SHP77 (cell line): ENCODE results near the gene ALG5.

Experiments
- DNase-seq, 2 experiments: peaks; one replicate each; lab custom pipeline; 2025; lab: John Stamatoyannopoulos, UW

The ALG5 gene

DNA sequence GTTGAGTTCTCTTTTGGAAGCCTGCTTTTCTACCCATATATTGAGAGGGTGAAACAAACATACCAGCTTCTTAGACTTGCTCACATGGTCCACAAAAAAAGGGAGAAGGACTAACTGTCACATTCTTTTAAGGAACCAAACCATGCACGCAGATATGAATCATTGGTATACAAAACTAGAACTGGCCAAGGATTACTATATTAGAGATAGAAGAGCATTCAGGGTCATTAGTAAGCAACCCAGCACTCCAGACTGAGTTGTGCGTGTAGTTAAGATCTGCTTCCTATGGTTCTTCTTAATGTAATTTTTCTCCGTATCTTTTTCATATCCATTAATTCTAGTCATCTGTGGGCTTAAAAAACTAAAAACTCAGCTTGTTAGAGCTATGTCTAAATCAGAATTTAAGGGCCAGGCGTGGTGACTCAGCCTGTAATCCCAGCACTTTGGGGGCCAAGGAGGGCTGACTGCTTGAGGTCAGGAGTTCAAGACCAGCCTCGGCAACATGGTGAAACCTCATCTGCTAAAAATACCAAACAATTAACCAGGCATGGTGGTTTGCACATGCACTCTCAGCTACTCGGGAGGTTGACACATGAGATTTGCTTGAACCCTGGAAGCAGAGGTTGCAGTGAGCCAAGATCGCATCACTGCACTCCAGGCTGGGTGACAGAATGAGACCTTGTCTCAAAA lies 19.6 kb downstream of the ALG5 start:
- no peak for DNase-seq

DNA sequence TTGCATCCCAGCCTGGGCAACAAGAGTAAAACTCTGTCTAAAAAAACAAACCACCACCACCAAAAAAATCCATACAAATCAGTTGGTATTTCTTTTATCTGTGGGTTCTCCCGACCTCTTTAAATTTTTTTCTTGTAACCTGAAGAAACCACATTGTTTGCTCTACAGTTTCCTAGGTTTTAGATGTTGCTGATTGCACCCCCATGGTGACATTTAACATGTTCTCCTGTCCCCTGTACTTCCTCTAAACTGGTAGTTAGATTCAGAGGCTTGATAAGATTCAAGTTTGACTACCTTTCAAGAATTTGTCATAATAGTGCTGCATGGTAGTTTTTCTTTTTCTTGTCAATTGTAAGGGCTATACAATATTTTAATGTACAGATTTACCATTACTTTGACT lies 24.0 kb downstream of the ALG5 start:
- DNase-seq = no peak

DNA sequence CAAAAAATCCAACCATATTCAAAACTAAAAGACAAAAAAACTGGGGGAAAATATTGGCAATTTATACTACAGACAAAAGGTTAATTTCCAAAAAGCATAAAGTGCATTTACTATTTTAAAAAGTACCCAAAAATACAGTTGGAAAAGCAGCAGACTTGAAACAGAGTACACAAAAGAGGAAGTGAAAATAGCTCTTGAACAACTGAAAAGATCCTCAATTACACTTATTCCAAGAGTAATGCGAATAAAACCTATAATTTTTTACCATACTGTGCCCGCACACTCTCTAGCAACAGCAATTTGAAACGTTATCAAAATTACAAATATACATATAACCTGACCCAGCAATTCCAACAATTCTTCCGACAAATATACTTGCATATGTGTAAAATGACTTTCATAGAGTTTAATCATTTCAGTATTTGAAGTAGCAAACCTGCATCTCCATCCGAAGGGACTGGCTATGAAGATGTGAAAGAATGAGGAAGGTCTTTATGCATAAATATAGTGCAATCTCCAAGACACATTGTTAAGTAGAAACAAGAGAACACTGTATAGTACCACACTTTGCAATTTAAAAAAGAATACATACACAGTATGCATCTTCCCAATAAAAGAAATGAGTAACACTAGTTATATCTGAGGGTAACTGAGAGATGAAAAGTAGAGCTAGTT lies 25.4 kb downstream of the ALG5 start:
- DNase-seq = no peak

DNA sequence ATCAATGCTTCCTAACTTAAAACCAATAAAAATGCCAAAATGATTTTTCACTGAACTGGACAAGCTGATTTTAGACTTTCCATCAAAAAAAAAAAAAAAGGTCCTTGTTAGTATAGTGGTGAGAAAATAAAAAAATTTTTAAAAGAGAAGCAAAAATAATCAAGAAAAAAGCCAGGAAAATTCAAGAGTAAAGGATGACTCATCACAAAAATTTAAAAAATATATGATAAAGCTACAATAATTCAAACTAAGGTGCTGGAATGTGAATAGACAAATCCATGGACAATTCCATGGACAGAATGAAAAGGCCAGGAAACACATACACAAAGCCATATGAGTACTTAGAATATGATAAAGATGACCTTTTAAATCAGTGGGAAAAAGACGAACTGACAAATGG lies 26.1 kb downstream of the ALG5 start:
- DNase-seq = no peak

DNA sequence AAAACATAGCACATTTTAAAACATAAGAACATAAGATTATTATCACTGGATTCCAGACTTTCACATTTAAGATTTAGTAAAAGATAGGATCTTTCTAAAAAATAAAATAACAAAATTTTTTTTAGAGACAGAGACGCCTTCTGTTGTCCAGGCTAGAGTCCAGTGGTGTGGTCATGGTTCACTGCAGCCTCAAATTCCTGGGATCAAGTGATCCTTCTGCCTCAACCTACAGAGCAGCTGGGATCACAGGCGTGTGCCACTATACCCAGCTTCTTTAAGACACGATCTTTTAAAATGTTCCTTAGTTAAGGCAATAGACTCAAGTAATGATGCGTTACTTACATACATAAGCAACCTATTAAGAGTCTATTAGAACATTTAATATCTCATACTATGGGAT lies 32.7 kb downstream of the ALG5 start:
- DNase-seq = no peak

- DNase-seq = no peak
Measured at GRCh38 chr13:36965767-36966166, 33.4 kb downstream of the ALG5 start.

GRCh38 chr13:36959456-36960116 lies 39.6 kb downstream of the ALG5 start:
- DNase-seq = no peak

GRCh38 chr13:36954542-36954941 lies 44.6 kb downstream of the ALG5 start:
- DNase-seq = no peak

GRCh38 chr13:36950920-36951319 lies 48.2 kb downstream of the ALG5 start:
- DNase-seq = no peak

GRCh38 chr13:36950330-36950729 lies 48.8 kb downstream of the ALG5 start:
- no peak for DNase-seq

DNA sequence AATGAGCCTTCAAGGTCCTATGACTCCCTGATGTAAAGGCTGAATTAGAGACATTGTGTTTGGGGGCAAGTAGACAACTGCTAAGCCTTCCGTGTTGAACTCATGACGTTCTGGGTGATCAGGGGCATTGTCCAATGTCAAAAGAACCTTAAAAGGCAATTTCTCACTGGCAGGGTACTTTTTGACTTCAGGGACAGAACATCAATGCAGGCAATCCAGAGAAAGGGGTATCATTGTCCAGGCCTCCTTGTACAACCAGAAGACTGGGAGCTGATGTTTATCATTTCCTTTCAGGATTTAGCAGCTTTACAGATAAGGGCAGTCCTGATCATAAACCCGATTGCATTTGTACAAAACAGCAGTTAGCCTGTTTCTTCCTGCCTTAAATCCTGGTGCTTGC lies 54.1 kb downstream of the ALG5 start:
- no peak for DNase-seq

- DNase-seq = no peak
Measured at GRCh38 chr13:36925603-36926002, 73.5 kb downstream of the ALG5 start.

- no peak for DNase-seq
Measured at GRCh38 chr13:36924001-36924400, 75.1 kb downstream of the ALG5 start.

- no peak for DNase-seq
Measured at GRCh38 chr13:36921631-36922301, 77.4 kb downstream of the ALG5 start.

- no peak for DNase-seq
Measured at GRCh38 chr13:36920616-36921185, 78.4 kb downstream of the ALG5 start.

- peak; percentile 33 to 71 for DNase-seq
Measured at GRCh38 chr13:36919833-36920615, 79.1 kb downstream of the ALG5 start, which contains the start of gene SMAD9. Gene SMAD9 (minus strand): TSS chr13:36920238. CDS start chr13:36879689, 40,549 bp downstream.

GRCh38 chr13:36919171-36919832 lies 79.8 kb downstream of the ALG5 start:
- DNase-seq = peak; percentile 52 to 58

GRCh38 chr13:36918246-36919131 lies 80.7 kb downstream of the ALG5 start:
- DNase-seq = no peak

DNA sequence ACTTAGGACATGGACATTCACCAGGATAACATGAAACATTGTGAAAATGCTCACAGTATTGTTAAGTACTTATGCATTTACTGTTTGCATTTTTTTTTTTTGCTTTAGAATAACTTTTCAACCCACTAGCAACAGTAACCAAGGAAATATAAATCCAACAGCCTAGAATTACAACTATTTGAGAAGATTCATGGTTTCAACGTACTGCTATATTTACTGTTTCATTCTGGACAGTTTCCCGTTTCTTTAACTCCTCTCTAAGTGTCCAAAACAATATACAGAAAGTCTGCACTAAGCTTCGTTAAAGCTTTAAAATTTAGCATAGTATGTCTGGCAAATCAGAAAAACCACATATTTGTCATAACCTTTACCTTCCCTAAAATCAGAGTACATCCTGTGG lies 81.8 kb downstream of the ALG5 start:
- DNase-seq = no peak
